ENCODE data around the gene ARL15.
"Not testable (repeated sequence)": the region's sequence is repeated elsewhere in the genome, so short reads cannot be mapped to it uniquely, and the experiment has no call there.

The ARL15 gene

DNA sequence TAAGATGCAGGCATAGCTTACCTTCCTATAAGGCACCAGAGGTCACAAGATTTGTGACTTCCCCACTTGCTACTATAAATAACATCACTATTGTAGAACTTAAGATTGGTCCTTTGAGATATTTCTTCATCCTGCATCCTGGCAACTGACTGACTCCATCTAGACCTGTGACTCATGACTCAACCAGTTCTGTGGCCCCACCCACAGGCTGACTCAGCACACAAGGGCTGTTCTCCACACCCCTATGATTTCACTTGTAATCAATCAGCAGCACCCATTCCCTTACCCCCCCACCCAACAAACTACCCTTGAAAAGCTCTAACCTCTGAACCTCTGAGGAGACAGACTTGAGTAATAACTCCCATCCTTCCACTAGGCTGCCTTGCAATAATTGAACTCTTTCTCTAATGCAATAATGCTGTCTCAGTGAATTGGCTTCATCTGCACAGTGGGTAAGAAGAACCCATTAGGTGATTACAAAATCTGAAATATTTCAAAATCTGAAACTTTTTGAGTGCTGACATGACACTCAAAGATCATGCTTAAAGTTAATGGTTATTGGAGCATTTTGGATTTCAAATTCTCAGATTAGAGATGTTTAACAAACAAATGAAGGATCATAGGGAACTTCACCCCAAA, 296.7 kb downstream of the ARL15 start:
- DNase-seq = peak; percentile 57

DNA sequence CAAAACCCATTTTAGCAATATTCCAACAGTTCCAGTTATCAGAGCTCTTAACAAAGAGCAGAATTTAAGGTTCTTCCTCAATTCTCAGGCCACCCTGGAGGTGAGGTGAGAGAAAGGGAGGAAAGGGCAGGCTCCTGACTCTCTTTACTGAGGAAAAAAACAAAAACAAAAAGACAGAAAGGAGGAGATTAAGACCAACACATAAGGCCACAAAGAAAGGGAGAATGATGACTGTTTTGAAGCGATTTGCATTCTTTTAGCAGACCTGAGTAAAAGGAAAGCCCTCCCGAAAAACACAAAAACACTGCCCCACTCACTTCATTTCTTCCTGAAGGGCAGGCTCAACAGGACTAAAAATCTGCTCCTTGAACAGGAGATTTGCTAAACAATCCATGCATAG, 300.5 kb downstream of the ARL15 start:
- DNase-seq = no peak

DNA sequence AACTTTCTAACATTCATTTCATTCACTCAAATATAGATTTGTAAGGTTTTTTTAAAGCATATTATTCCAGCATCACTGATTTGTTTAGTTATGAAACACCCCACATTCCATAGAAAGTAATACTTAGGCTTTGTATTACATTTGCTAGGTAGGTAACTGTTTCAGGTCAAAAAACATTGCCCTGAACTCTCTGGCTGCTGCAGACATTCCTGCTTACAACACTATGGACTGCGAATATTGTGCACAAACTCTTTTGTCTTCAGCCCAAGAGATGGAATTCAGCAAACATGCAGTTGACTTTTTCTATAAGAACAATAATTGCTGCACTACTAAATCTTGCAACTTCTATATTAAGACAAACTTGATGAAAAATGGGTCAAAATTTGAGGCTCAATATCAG, 301.0 kb downstream of the ARL15 start:
- DNase-seq = no peak

- peak; percentile 13 for DNase-seq
Measured at GRCh38 chr5:54007827-54008777, 302.3 kb downstream of the ARL15 start.

DNA sequence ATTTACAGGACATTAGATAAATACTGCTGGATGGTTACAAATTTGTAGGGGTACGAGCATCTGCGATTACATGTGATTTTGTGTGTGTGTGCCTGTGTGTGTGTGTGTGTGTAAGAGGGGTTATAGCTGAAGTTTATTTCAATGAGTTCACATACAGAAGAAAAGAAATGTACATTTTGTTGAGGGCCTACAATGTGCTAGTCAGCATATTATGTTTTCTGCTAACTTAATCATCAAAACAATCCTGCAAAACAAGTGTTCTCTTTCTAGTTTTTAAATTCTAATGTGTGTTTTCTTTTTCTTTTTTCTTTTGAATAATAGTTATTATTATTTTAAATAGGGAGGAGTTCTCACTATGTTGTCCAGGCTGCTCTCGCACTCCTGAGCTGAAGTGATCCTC, 305.7 kb downstream of the ARL15 start:
- DNase-seq = no peak

- no peak for DNase-seq
Measured at GRCh38 chr5:54002779-54003178, 307.6 kb downstream of the ARL15 start.

- peak; percentile 29 for DNase-seq
Measured at GRCh38 chr5:54001976-54002775, 308.2 kb downstream of the ARL15 start.

- DNase-seq = no peak
Measured at GRCh38 chr5:54000011-54000410, 310.4 kb downstream of the ARL15 start.

GRCh38 chr5:53997736-53998627, 312.4 kb downstream of the ARL15 start:
- DNase-seq = no peak

DNA sequence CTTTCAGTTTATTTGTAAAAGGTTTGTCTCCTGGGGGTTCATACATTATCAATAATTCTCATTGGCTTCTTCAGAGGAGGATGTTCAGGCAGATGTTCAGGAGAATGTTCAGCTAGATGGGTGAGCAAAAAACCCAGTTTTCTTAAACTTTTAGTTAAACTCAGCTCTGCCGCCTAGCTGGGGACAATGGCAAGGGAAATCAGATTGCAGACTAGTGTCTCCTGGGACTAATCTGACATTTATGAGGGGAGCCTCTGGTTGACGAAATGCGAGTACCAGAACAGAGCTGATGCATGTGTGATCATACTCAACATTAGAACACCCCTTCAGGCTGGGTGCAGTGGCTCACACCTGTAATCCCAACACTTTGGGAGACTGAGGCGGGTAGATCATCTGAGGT, 314.4 kb downstream of the ARL15 start:
- DNase-seq = no peak

DNA sequence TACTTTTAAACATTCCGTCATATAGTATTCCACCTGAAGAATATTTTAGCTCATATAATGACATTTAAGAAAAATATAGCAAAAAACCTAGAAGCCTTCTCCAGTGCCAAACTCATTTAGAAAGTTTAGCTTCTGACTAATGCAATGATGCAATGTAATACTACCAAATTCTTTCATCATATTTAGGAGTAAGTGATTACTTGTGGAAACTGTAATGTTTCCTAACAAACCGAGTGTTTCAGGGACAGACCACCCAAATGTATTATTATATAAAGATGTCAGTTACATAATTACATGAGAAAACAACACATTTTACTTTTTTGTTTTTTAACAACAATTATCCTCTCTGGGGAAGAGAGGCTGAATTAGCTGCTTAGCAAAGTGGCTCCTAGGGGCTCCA, 316.2 kb downstream of the ARL15 start:
- DNase-seq = peak; percentile 15

GRCh38 chr5:53991942-53992341, 318.4 kb downstream of the ARL15 start:
- DNase-seq = peak; percentile 47

- DNase-seq = no peak
Measured at GRCh38 chr5:53987101-53987500, 323.3 kb downstream of the ARL15 start.

GRCh38 chr5:53985796-53986195, 324.6 kb downstream of the ARL15 start:
- DNase-seq = no peak

GRCh38 chr5:53984971-53985370, 325.4 kb downstream of the ARL15 start:
- DNase-seq = no peak

GRCh38 chr5:53983568-53984460, 326.6 kb downstream of the ARL15 start:
- DNase-seq = no peak

DNA sequence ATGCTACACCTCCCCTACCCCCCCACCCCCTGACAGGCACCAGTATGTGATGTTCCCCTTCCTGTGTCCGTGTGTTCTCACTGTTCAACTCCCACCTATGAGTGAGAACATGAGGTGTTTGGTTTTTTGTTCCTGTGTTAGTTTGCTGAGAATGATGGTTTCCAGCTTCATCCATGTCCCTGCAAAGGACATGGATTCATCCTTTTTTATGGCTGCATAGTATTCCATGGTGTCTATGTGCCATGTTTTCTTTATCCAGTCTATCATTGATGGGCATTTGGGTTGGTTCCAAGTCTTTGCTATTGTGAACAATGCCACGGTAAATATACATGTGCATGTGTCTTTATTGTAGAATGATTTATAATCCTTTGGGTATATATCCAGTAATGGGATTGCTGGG, 328.1 kb downstream of the ARL15 start:
- DNase-seq = not testable (repeated sequence)

DNA sequence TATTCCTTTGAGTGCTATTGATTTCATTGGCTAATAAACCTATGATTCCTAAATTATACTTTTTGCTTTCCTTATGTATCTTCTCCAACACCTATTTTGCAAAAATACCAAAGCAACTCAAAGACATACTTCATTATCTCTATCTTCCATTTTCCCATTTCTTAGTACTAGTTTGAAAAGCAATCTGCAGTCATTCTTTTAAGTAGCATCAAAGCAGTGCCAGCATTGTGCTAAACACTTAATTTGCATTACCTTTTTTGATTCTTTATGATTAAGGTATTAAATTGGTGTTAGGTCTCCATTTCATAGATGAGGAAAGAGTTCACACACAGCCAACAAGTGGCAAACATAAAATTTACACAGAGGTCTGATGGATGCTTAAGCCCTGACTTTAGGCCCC, 330.3 kb downstream of the ARL15 start:
- DNase-seq = no peak

DNA sequence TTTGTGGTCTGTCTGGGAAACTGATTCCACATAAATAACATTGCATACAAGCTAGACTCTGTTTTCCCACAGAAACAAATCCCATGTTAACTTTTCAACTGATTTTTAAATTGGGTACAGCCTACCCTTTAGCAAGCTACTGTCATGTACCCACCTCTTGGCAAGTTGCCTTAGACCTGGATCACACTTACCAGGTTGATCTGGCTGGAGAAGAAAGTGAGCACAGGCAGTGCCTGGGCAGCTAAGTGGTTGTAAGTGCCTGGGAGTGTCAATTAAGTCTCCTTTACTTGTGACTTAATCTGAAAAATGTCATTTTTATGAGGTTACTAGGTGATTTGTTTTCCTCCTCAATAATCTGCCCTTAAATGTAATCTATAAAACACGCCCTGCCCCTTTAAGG, 336.4 kb downstream of the ARL15 start:
- DNase-seq = no peak

GRCh38 chr5:53972314-53972713, 338.1 kb downstream of the ARL15 start:
- DNase-seq = no peak

DNA sequence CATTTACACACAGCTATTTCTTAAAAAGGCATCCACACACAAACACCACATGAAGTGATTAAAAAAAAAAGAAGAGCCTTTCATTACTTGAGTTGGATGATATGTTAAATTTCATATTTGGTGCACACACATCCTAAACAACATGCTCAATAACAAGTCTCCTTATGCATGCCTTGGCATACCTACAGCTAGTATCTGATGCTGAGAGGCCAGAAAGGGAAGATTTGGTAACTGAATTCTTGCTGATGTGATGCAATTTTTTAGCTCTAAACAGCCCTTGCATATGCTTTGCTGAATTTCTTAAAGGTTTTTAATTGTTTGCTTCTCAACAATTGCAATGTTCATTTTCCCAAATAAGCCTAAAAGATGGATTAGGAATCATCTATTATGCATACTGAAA, 338.8 kb downstream of the ARL15 start:
- no peak for DNase-seq

All from hematopoietic multipotent progenitor cell treated with erythropoietin and hydrocortisone succinate and interleukin-3 and kit ligand, for 4 days (in vitro differentiated cells).